ENCODE results near the gene TP63. TPM values are rescaled to one million over a fixed set of nuclear protein-coding genes. Genes with fewer than 3 reads are reported as not detected.

The TP63 gene
- polyA plus RNA-seq, 3 donors = not detected

- Histone ChIP-seq H3K27ac (ENCODE audit: low read depth in 1 of 2, low read length in 2 of 2) (no peak overlapping the region), H4K20me1 (ENCODE audit: insufficient read depth, low read length) (no peaks in the 10 kb centered on the region), H3K9ac (ENCODE audit: insufficient read depth, low read length, poor library complexity, severe bottlenecking) (no peak overlapping the region), H3K4me3 (replicated peaks in 1 of 3; ENCODE audit: low read depth in 2 of 3, low read length in 3 of 3) (no peak overlapping the region), H3K4me1 (ENCODE audit: control insufficient read depth in 1 of 2, insufficient read depth in 2 of 2, low read length in 2 of 2) (no peaks in the 10 kb centered on the region), H3K79me2 (ENCODE audit: insufficient read depth, low read length) (no peaks in the 10 kb centered on the region), H3K9me3 (replicated peaks in 1 of 2; ENCODE audit: control insufficient read depth in 1 of 2, insufficient read depth in 1 of 2, low read length in 2 of 2) (no peaks in the 10 kb centered on the region), H3K36me3 (replicated peaks in 1 of 2; ENCODE audit: control insufficient read depth in 1 of 2, insufficient read depth in 2 of 2, low read length in 2 of 2) (no peaks in the 10 kb centered on the region), H3K4me2 (replicated peaks; ENCODE audit: extremely low read depth, low read length, poor library complexity, severe bottlenecking) (no peak overlapping the region), H3K27me3 (ENCODE audit: control insufficient read depth in 2 of 2, insufficient read depth in 2 of 2, low read length in 2 of 2) (no peaks in the 10 kb centered on the region), H2AFZ (ENCODE audit: insufficient read depth, low read depth, low read length, poor library complexity, severe bottlenecking) (no peak overlapping the region)
- no peak for DNase-seq
- Mint-ChIP-seq H3K36me3 (no peaks in the 10 kb centered on the region), H3K27me3 (ENCODE audit: low read depth in 3 of 3) (peaks cover 0 to 6% (median 4%) of the 10 kb centered on the region in 3 donors), H3K4me3 (no peak overlapping the region), H3K27ac (no peak overlapping the region), H3K4me1 (no peaks in the 10 kb centered on the region), H3K9me3 (peaks cover 0 to 2% (median 0%) of the 10 kb centered on the region in 7 donors)
- TF ChIP-seq CTCF (IDR thresholded peaks at IDR 0.05) = no peak
- WGBS (ENCODE audit: insufficient coverage) = 80% methylated on average over 1 of the region's 2 CpGs
- intact Hi-C loops (cut with micrococcal nuclease) = no loop called here
Measured at GRCh38 chr3:189941679-189942078, 310.5 kb downstream of the TP63 start.

- no peaks in the 10 kb centered on the region for H3K4me1 ChIP-seq (ENCODE audit: control insufficient read depth in 1 of 2, insufficient read depth in 2 of 2, low read length in 2 of 2)
- H3K27ac Mint-ChIP-seq = peak overlapping the region in 1 of 7 donors; percentile 12
- no peaks in the 10 kb centered on the region for H3K79me2 ChIP-seq (ENCODE audit: insufficient read depth, low read length)
- no peak overlapping the region for H3K4me2 ChIP-seq (replicated peaks; ENCODE audit: extremely low read depth, low read length, poor library complexity, severe bottlenecking)
- no peak overlapping the region for H3K4me3 Mint-ChIP-seq
- H3K9ac ChIP-seq (ENCODE audit: insufficient read depth, low read length, poor library complexity, severe bottlenecking) = no peak overlapping the region
- no peak for DNase-seq
- H3K4me1 Mint-ChIP-seq = no peaks in the 10 kb centered on the region
- H3K27me3 ChIP-seq (ENCODE audit: control insufficient read depth in 2 of 2, insufficient read depth in 2 of 2, low read length in 2 of 2) = no peaks in the 10 kb centered on the region
- H3K4me3 ChIP-seq (replicated peaks in 1 of 3; ENCODE audit: low read depth in 2 of 3, low read length in 3 of 3) = no peak overlapping the region
- no peaks in the 10 kb centered on the region for H3K9me3 ChIP-seq (replicated peaks in 1 of 2; ENCODE audit: control insufficient read depth in 1 of 2, insufficient read depth in 1 of 2, low read length in 2 of 2)
- peaks cover 0 to 1% (median 0%) of the 10 kb centered on the region in 7 donors for H3K9me3 Mint-ChIP-seq
- no peaks in the 10 kb centered on the region for H4K20me1 ChIP-seq (ENCODE audit: insufficient read depth, low read length)
- no peak for TF ChIP-seq CTCF (IDR thresholded peaks at IDR 0.05)
- H3K27me3 Mint-ChIP-seq (ENCODE audit: low read depth in 3 of 3) = peaks cover 0 to 6% (median 6%) of the 10 kb centered on the region in 3 donors
- H3K36me3 Mint-ChIP-seq = no peaks in the 10 kb centered on the region
- WGBS (ENCODE audit: insufficient coverage) = no CpG with 5 or more reads among the region's 3 CpGs
- intact Hi-C loops (cut with micrococcal nuclease) = no loop called here
- no peak overlapping the region for H3K27ac ChIP-seq (ENCODE audit: low read depth in 1 of 2, low read length in 2 of 2)
- H2AFZ ChIP-seq (ENCODE audit: insufficient read depth, low read depth, low read length, poor library complexity, severe bottlenecking) = no peak overlapping the region
- no peaks in the 10 kb centered on the region for H3K36me3 ChIP-seq (replicated peaks in 1 of 2; ENCODE audit: control insufficient read depth in 1 of 2, insufficient read depth in 2 of 2, low read length in 2 of 2)
Measured at GRCh38 chr3:189942948-189943347, 311.8 kb downstream of the TP63 start.

All from CD14-positive monocyte (primary cell).